HL-60 (cell line): Measurements from ENCODE around the gene SLC25A47.
"Not testable (repeated sequence)": the region's sequence is repeated elsewhere in the genome, so short reads cannot be mapped to it uniquely, and the experiment has no call there.

ENCODE experiments used
- DNase-seq, 2 experiments: peaks; one replicate each; pipeline ENCODE4 v3.0.0-alpha.2; 2010 to 2020; ENCODE audit warnings: low read depth in 1 of 2, low spot score in 1 of 2
- H3K27ac ChIP-seq: fragments of 250-450 bp; sonication (Bioruptor Pico); replicated peaks from 2 replicates; pipeline ENCODE4 v1.5.1; 2020; ENCODE audit warnings: mild to moderate bottlenecking, moderate library complexity
- H3K27me3 ChIP-seq: fragments of 250-450 bp; sonication (Bioruptor Pico); 2 replicates; pipeline ENCODE4 v1.5.1; 2021; ENCODE audit warnings: mild to moderate bottlenecking, moderate library complexity; ENCODE audit not compliant: insufficient read depth, poor library complexity, severe bottlenecking
- H3K4me3 ChIP-seq: replicated peaks from 2 replicates; pipeline ENCODE4 v1.5.1; 2011; ENCODE audit warnings: mild to moderate bottlenecking, control low read depth, low read length; ENCODE audit not compliant: insufficient read depth
- GABPA ChIP-seq: IDR thresholded peaks from 2 replicates; pipeline ENCODE4 v1.6.1; 2012; ENCODE audit warnings: low read depth
- POLR2AphosphoS5 ChIP-seq: IDR thresholded peaks from 2 replicates; pipeline ENCODE4 v1.6.1; 2012; ENCODE audit warnings: low read depth
- SPI1 ChIP-seq: IDR thresholded peaks from 2 replicates; pipeline ENCODE4 v1.6.1; 2012; ENCODE audit warnings: low read depth, mild to moderate bottlenecking, borderline replicate concordance
- TF ChIP-seq, protein P1 (sequence below): IDR thresholded peaks from 2 replicates; pipeline ENCODE4 v1.6.1; 2012; ENCODE audit warnings: low read depth; ENCODE audit not compliant: insufficient replicate concordance
- TF ChIP-seq, protein P2 (sequence below): IDR thresholded peaks from one replicate; pipeline ENCODE4 v1.5.1; 2011; ENCODE audit warnings: low read length, control low read depth, inconsistent platforms; ENCODE audit not compliant: insufficient read depth

Gene SLC25A47

DNA sequence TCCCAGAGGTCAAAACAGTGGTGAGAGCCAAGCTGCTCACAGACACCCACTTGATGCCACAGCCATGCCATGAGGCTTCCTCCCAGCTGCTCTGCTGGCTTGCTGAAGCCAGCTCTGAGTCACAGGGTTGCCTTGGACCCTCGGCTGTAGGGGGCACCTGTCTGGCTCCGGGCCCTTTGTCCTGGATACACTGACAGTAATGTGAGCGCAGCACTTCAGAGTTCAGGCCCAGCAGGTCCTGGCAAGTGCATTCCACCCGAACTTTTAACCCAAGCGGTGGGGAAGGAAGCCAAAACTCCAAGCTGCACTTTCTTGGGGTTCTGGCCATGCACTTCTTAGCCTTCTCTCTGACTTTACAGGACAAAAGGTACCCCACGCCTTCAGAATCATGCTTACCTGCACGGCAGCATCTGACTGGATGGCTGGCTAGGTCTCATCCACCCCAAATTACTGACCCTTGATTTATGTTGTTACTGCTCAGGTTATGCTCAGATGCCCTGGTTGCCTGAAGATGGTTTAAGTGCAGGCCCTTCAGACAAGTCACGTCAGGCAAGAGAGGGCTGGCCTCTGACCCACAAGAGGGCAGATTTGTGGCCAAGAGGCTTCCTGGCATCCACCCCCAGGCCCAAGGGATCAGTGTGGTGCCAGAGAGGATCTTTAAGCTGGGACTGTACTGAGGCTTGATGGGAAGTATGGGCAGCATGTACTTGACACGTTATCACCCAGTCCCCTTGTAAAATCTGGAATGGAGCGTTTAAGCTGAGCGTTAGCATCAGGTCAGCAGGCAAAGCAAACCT is 41.7 kb upstream of the SLC25A47 start:
- H3K27ac ChIP-seq, result no peak overlapping the region
- H3K4me3 ChIP-seq, result no peak overlapping the region
- TF ChIP-seq, protein P1, sequence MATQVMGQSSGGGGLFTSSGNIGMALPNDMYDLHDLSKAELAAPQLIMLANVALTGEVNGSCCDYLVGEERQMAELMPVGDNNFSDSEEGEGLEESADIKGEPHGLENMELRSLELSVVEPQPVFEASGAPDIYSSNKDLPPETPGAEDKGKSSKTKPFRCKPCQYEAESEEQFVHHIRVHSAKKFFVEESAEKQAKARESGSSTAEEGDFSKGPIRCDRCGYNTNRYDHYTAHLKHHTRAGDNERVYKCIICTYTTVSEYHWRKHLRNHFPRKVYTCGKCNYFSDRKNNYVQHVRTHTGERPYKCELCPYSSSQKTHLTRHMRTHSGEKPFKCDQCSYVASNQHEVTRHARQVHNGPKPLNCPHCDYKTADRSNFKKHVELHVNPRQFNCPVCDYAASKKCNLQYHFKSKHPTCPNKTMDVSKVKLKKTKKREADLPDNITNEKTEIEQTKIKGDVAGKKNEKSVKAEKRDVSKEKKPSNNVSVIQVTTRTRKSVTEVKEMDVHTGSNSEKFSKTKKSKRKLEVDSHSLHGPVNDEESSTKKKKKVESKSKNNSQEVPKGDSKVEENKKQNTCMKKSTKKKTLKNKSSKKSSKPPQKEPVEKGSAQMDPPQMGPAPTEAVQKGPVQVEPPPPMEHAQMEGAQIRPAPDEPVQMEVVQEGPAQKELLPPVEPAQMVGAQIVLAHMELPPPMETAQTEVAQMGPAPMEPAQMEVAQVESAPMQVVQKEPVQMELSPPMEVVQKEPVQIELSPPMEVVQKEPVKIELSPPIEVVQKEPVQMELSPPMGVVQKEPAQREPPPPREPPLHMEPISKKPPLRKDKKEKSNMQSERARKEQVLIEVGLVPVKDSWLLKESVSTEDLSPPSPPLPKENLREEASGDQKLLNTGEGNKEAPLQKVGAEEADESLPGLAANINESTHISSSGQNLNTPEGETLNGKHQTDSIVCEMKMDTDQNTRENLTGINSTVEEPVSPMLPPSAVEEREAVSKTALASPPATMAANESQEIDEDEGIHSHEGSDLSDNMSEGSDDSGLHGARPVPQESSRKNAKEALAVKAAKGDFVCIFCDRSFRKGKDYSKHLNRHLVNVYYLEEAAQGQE, result no peak
- TF ChIP-seq, protein P2, sequence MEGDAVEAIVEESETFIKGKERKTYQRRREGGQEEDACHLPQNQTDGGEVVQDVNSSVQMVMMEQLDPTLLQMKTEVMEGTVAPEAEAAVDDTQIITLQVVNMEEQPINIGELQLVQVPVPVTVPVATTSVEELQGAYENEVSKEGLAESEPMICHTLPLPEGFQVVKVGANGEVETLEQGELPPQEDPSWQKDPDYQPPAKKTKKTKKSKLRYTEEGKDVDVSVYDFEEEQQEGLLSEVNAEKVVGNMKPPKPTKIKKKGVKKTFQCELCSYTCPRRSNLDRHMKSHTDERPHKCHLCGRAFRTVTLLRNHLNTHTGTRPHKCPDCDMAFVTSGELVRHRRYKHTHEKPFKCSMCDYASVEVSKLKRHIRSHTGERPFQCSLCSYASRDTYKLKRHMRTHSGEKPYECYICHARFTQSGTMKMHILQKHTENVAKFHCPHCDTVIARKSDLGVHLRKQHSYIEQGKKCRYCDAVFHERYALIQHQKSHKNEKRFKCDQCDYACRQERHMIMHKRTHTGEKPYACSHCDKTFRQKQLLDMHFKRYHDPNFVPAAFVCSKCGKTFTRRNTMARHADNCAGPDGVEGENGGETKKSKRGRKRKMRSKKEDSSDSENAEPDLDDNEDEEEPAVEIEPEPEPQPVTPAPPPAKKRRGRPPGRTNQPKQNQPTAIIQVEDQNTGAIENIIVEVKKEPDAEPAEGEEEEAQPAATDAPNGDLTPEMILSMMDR, result no peak
- no peak for TF ChIP-seq POLR2AphosphoS5
- TF ChIP-seq GABPA, result no peak
- TF ChIP-seq SPI1, result no peak
- no peaks in the 10 kb centered on the region for H3K27me3 ChIP-seq
- no peak for DNase-seq

DNA sequence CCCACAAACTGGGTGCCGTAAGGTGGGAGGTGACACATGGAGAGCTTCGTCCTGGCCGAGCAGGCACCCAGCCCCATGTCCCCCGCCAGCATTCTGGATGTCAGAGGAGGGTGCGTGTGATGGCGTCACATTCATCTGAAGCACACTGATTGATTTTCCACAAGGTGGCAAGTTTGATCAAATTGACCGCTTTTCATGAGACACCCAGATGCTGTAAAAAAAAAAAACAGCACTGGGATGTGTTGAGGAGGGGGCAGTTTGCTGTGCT is 41.1 kb upstream of the SLC25A47 start:
- no peak for DNase-seq
- Histone ChIP-seq H3K4me3 (no peak overlapping the region), H3K27ac (no peak overlapping the region), H3K27me3 (no peaks in the 10 kb centered on the region)
- TF ChIP-seq, protein P1, result no peak
- TF ChIP-seq, protein P2, result no peak
- no peak for TF ChIP-seq GABPA
- no peak for TF ChIP-seq SPI1
- TF ChIP-seq POLR2AphosphoS5, result no peak

DNA sequence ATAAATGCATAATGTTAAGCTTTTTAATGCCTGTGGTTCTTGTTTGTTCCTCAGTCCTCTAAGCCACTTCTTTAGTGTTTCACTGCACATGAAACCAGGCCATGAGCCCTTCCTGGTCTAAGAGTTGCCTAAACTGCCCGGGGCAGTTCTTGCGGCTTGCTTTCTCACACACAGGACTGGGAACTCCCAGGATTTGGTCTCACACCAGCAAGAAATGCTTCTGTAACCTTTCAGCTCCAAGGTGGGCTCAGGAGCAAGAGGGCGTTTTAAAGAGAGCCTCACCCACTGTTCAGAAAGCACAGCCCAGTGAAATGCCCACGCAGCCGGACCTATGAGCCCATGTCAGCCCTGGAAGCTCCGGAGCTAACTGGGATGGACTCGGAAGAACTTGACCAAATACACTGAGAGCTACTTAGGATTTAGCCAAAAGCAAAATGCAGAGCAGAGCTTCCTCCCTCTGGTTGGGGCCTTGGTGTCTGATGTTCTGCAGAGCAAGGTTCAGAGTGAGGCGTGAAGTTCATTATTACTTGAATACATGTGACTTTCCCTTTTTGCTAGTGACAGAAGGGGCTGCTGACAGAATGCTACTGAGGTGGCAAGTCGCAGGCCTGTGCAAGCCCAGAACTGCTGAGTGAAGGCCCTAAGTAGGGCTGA is 40.2 kb upstream of the SLC25A47 start:
- H3K27me3 ChIP-seq, result no peaks in the 10 kb centered on the region
- no peak overlapping the region for H3K27ac ChIP-seq
- no peak overlapping the region for H3K4me3 ChIP-seq
- no peak for DNase-seq
- TF ChIP-seq, protein P2, result no peak
- TF ChIP-seq POLR2AphosphoS5, result no peak; the same call in 1 of the 2 replicates
- TF ChIP-seq, protein P1, result no peak
- no peak for TF ChIP-seq GABPA
- no peak for TF ChIP-seq SPI1

- not testable (repeated sequence) for H3K27me3 ChIP-seq, DNase-seq, H3K27ac ChIP-seq, H3K4me3 ChIP-seq
Observed at GRCh38 chr14:100283436-100283835, 39.7 kb upstream of the SLC25A47 start.
